ENCODE results near the gene RIPOR3.
"Not testable (repeated sequence)": the region's sequence is repeated elsewhere in the genome, so short reads cannot be mapped to it uniquely, and the experiment has no call there.

The RIPOR3 gene

DNA sequence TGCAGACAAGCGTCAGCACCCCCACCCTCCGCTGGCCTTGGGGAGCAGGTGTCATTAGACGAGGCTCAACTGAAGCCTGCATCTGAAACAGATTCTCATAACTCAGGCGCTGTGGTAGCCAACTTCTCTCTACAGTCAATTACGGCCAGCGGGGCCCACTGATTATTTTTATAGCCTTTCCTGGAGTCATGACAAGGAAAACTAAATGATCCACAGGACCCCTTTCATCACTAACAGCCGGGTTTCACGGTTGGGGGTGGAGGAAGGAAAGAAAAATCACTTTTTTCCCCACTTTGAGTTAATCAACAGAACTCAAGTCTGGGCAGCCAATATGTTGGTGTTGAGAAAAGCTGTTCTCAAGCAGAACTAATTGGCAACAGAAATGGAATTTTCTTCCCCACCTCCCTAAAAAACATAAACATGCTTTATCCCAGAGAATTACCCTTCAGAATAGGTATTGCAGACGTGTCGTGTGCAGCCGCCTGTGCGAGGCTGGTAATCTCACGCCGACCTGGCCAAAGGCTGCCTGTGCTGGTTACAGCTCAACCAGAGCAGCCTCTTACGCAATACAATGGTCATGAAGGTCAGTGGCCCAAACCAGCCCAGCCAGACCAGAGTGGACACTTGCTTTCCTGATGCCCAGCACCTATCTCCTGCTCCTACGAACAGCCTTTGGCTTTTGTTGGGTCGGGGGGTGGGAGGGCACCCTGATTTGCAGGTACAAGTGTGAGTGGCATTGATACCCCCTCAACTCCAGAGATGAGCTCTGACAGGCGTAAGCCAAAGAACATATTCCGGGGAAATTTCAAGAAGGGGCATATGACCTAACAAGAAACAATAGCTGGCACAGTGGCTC lies 11.0 kb downstream of the RIPOR3 start:
- DNase-seq (ENCODE audit: low read depth in 2 of 2) = no peak

DNA sequence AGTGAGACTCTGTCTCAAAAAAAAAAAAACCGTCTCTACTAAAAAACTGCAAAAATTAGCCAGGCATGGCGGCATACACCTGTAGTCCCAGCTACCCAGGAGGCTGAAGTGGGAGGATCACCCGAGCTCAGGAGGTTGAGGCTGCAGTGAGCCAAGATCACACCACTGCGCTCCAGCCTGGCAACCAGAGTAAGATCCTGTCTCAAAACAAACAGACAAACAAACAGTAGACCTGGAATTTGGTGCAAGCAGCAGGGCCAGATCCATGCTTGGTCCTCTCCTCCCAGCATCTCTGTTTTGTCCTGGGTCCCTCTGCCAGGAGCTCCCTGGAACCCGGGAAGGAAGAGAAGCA lies 11.6 kb downstream of the RIPOR3 start:
- no peak for DNase-seq (ENCODE audit: low read depth in 2 of 2)

DNA sequence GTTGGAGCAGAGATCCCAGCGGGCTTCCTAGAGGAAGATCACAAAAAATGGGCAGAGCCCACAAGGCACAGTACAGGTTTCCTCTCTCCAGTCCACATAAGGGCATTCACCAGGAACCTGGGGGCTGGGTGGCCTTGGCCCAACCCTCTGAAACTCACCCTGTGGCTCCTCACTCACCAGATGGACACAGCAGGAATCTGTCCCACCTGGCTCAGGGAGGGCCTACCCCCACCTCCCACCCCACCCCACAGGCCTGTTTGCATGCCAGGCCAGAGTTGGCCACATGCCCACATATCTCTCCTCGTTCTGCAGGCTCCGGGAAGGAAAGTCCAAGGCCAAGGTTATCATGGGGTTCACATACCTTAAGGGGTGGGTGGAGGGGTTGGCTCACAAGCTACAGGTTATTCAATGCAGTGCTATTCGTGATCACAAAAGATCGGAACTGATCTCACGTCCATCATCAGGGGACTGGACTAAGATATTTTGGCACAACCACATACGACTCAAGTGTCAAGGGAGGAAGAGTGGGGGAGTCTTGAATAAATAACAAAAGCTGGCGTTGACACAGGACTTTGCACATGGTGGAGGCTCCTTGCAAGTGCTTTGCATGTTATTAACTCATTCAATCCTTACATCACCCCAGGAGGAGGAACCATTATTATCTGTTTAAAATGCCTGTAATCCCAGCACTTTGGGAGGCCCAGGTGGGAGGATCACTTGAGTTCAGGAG lies 13.0 kb downstream of the RIPOR3 start:
- DNase-seq (ENCODE audit: low read depth in 2 of 2) = no peak

DNA sequence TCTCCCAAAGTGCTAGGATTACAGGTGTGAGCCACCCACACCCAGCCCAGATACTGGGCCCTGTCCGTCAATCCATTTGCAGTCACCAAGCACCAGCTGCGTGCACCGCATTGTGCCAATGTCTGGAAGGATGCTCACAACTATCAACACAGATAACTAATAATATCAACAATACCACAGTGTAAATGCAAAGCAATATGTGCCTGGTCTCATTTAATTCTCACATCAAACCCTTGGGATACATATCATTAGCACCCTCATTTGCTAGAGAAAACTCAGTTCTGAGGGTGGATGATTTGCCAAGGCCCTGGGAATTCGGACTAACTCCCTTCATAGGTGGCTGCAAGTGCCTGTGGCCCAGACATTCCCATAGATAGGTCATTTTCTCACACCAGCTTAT lies 14.5 kb downstream of the RIPOR3 start:
- no peak for DNase-seq (ENCODE audit: low read depth in 2 of 2)

DNA sequence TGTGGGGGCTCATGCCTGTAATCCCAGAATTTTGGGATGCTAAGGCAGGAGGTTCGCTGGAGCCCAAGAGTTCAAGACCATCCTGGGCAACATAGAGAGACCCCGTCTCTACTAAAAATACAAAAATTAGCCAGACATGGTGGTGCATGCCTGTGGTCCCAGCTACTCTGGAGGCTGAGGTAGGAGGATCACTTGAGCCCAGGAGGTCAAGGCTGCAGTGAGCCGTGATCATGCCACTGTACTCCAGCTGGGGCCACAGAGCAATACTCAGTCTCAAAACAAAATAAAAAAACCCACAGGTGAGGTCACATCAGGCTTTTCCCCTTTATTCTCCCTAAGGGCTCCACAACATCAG lies 15.0 kb downstream of the RIPOR3 start:
- not testable (repeated sequence) for DNase-seq (ENCODE audit: low read depth in 2 of 2)

DNA sequence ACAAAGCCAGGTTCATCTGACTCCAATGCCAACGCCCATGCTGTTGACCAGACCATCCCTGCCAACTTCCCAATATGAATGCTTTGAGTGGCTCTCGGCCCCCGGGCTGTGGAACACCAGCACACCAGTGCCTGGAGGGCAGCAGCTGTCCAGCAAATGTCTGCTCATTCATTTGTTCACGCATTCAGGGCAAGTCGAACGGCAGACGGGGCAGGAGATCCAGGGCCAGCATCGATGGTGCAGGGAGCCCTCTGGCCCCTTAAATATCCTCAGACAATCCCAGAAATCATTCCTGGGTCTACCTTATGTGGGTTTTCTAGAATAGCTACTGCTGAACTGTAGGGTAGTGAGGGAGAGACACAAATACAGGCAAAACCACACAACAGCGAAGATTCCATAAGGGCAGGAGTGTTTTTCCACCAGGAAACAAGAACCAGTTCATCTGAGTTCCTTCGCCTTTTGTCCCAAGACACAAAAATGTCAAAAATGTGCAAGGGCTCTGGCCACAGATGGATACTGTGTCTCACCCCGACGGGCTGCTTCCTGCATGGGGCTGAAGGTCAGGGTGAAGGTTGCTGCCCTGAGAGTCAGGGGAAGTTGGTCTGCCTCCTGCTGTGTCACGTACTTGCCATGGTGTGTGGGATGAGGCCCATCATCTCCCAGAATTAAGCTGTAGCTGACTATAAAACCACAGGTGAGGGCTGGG lies 15.5 kb downstream of the RIPOR3 start:
- DNase-seq (ENCODE audit: low read depth in 2 of 2) = no peak

DNA sequence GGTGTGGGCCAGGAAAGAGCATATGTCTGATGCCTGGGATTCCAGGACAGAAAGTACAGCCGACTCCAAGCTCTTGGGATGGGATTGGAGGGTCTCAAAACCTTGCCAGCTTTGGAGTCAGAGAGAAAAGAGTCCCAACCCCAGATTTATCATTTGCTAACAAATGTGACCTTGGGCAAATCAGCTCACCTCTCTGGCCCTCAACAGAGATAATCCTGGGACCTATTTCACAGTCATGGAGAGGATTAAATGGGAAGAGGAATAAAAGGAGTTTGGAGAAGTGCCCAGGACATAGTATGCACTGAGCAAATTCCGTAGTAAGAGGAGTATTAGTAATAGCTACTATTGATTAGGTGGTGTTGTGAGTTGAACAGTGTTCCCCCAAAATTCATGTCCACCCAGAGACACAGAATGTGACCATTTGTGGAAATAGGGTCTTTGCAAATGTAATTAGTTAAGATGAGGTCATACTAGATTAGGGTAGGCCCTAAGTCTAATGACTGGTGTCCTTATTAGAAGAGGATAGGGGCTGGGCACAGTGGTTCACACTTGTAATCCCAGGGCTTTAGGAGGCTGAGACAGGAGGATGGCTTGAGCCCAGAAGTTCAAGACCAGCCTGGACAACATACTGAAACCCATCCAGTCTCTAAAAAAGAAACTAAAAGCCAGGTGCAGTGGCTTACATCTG lies 17.1 kb downstream of the RIPOR3 start:
- no peak for DNase-seq (ENCODE audit: low read depth in 2 of 2)

DNA sequence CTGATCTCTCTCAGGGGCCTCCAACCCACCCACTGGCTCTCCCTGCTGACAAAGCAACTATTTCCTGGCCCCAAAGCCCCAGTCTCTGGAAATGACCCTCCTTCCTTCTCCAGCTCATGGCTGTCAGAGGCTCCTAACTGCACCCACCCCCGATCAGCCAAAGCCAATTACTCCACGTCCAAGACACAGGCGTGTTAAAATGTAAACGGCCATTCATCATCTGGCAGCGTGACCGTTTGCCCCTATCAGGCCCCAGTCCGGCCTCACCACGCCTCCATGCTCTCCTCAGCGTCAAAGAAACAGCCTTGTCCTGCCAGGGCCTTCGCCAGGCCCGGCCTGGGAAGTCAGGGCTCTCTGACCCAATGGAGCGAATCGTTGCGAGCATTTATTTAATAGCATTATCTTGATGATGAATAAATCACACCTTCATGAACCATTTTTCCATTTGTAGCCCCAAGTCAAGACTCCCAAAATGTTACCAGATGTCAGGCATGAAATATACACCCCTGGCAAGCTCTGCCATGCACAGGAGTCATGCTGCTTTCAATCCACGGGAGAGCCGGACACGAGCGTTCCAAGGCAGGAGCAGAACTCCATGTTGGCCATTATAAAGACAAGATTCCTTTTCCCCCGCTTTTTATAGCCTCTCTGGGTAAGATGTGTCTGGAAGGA lies 17.7 kb downstream of the RIPOR3 start:
- DNase-seq (ENCODE audit: low read depth in 2 of 2) = no peak

DNA sequence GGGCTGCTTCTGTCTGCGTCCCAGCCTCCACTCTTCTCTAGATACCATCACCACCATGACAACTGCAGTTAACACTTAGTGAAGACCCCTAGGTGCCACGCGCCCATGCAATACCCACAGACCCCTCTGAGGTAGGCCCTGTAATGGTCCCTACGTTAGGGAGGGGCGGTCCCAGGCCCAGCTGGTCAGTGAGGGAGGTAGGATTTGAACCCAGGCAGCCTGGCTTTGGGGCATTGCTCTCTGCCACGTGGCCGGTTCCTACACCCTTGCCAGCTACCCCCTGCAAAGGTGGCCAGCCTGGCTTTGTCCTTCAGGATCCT lies 18.2 kb downstream of the RIPOR3 start:
- no peak for DNase-seq (ENCODE audit: low read depth in 2 of 2)

DNA sequence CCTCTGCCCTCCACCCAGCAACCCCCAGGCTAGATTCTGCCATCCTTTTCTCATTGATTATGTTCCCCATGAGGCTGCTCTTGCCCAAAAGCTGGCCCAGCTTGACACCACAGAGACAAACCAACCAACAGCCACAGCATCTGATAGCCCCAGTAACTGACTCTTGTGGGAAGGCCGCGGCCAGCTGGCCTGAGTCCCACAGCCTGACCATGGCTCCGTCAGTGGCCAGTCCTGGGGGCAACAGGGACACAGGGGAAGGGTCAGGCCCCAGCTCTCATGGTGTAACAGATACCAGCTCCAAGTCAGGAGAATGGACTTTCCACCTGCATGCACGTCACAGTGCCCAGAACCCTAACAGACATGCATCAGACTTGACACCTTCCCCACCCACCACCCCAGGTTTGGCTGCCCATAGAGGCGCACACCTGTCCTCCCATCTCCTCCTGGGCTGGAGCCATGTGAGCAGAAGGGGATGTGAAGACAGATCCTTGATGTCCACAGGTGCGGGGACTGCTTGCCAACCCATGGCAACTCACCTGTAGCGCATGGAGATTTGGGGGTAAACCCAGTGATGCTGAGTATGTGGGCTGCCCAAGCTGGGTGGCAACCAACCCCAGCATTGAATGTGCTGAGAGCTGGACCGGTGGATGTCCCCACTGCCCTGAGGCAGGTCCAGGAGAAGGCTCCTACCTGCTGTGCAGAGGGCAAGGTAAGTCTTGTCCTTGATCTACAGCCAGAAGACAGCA lies 18.8 kb downstream of the RIPOR3 start:
- DNase-seq (ENCODE audit: low read depth in 2 of 2) = no peak

DNA sequence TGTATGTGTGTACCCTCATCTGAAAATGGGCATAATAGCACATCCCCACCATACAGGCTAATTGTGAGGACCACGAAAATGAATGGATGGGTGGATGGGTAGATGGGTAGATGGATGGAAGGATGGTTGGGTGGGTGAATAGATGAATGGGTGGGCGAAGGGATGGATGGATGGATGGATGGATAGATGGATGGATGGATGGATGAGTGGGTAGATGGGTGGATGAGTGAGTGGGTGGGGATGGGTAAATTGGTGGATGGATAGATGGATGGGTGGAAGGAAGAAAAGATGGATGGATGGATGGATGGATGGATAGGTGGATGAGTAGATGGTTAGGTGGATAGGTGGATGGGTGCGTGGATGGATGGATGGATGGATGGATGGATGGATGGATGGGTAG lies 19.7 kb downstream of the RIPOR3 start:
- no peak for DNase-seq (ENCODE audit: low read depth in 2 of 2)

DNA sequence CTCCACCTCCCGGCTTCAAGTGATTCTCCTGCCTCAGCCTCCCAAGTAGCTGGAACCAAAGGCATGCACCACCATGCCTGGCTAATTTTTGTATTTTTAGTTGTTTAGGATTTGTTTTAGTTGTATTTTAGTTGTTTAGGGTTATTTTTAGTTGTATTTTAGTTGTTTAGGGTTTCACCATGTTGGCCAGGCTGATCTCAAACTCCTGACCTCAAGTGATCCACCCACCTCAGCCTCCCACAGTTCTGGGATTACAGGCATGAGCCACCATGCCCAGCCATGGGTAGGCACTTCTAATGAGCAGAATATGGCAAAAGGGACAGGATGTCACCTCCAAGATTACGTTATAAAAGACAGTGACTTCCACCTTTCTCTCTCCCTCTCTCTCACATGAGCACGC lies 20.3 kb downstream of the RIPOR3 start:
- DNase-seq (ENCODE audit: low read depth in 2 of 2) = not testable (repeated sequence)

DNA sequence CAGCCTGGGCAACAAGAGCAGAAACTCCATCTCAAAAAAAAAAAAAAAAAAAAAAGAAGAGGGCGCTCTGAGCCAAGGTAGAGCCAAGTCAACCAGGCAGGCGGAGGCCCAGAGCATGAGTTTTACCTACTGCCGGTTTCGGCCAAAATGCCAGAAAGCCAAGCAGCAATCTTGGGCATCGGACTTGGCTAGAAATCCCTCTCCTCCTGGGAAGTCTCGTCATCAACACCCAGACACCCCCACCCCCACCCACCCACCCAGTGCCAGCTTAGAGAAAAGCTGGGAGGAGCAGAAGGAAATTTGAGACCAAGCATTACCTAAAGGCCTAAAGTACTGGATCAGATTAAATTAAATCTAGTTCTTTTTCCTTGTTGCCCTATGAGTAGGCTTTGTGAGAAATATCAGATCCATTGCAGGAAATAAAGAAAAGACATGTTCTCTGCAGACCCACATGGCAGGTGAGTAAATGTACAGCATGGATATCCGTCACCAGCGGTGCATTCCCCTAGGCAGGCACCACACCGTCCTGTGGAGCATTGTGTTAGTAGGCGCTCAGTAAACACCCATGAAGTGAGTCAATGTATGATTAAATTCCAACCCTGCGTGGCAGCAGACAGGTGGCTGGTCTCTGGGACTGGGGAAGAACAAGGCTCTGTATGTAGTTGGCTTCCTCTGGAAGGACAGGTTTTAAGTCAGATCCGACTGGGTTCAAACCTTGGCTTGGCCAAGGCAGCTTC lies 21.0 kb downstream of the RIPOR3 start:
- no peak for DNase-seq (ENCODE audit: low read depth in 2 of 2)

DNA sequence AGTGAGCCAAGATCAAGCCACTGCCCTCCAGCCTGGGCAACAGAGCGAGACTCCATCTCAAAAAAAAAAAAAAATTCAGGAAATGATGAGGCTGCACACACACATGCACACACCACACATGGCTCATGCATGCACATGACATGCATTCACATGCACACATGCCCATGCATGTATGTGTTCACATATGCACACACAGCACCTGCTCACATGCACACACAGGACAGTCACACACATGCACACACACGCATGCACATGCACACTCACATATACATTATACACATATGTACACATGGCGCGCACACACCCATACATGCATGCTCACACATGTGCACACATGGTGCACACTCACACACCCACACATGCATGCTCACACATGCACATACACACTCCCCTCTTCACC lies 22.5 kb downstream of the RIPOR3 start:
- DNase-seq (ENCODE audit: low read depth in 2 of 2) = no peak

DNA sequence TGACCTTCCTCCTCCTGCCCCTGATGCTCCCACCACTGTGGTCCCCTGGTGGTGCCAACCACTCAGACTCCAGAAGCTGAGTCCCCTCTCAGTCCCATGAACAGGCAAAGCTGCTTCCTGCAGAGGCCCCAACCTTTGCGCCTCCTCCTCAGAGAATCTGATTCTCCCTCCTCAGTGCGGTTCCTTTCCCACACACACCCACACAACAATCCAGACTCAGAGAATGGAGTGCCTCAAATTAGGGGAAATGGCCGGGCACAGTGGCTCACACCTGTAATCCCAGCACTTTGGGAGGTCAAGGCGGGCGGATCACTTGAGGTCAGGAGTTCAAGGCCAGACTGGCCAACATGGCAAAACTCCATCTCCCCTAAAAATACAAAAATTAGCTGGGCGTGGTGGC lies 23.0 kb downstream of the RIPOR3 start:
- DNase-seq (ENCODE audit: low read depth in 2 of 2) = no peak

DNA sequence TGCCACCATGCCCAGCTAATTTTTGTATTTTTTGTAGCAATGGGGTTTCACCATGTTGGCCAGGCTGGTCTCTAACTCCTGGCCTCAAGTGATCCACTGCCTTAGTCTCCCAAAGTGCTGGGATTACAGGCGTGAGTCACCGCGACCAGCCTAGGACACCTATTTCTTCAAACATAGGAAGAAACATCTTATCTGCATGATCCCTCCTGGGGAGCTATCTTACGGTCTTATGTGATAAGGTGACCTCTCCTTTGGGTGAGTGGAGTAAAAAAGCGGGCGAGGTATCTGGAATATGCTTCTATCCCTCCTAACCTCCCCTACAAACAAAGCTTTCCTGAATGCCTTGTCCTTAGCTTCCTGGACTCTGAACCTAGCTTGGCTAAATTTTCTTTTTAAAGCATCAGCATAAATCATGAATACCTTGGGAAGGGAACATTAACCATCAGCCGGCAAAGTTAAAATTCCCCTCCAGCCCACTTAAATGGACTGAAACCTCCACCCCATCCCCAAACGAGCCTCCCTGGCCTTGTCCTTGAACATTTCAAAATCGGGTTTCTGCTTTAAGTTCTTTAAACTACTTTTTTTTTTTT lies 24.5 kb downstream of the RIPOR3 start:
- DNase-seq (ENCODE audit: low read depth in 2 of 2) = no peak

DNA sequence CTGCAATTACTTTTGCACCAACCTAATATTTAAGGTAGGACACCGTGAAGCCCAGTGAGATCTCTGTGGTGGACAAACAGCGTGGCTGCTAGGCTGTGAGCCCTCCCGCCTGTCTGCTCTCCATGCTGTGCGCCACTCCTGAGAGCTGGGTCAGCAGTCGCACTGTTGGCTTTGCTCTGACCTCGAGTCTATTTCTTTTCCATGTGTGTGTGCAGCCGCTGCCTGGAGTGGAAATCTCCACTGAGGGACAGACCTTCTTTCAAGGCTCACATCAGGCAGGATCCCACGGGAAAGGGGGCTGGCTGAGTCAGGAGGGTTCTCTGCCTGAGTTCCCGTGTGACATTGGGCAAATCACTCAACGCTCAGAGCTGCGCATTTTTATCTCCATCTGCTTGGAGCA lies 27.1 kb downstream of the RIPOR3 start:
- DNase-seq (ENCODE audit: low read depth in 2 of 2) = no peak

DNA sequence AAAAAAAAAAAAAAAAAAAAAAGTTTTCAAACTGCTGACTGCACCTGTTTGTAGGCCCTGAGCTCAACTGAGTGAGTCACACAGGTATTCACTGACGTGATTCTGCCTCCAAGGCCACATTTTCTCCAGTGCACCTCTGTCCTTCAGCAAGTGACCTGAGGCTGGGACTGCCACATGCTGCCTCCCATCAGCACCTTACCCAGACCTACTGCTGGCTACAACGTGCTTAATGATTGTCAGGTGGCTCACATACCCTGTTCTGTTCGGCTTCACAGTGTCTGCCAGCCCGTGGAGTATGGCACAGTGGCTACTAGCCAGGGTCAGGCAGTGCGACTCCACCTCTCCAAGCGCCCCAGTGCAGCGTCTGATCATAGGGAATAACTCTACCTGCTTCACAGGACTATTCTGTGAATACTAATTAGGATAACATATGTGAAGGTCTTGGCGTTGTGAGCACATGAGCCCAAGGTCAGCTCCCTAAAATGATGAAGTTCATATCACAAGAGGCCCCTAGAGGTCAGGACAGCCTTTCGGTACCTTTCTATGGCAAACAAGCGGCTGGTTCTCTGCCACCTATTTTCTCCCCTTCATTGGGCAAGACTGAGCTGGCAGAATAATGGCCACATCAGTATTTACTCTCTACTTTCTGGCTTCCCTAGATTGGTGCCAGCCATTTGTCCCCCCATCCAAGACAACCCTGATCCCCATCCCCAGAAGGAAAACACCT lies 28.1 kb downstream of the RIPOR3 start:
- DNase-seq (ENCODE audit: low read depth in 2 of 2) = no peak

DNA sequence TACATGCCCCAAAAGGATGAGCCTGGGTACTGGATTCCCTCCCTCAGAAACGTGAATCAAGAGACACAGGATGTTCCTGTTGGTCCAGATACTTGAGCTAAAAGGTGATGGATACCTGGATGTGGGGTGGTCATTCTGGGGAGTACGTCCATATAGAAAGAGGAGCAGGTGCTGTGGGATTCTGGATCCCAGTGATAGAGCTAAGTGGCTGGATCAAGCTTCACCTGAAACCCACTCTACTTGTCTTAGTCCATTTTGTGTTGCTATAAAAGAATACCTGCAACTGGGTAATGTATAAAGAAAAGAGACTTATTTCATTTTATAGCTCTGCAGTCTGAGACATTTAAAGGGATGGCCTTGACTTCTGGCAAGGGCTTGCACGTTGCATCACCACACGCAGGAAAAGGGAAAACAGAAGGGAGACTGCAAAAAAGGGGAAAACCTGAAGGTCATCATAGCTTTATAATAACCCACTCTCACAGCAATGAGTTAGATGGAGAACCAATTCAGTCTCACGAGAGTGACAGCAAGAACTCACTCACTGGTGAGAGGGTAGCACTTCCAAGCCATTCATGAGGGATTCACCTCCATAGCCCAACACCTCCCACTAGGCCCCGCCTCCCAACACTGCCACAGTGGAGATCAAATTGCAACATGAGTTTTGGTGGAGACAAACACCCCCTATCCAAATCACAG lies 31.2 kb downstream of the RIPOR3 start:
- DNase-seq (ENCODE audit: low read depth in 2 of 2) = no peak
